GM23248 (cell line): ENCODE measurements around the gene STAT1. TPM values are rescaled to one million over a fixed set of nuclear protein-coding genes. Genes with fewer than 3 reads are reported as not detected.
A peak's percentile ranks its signal among the peaks of the same experiment; 100 is the strongest.

ENCODE experiments used
- DNase-seq: peaks from one replicate; pipeline ENCODE4 v3.0.0-alpha.2; 2015
- H2AFZ ChIP-seq: fragments of 200-600 bp; sonication (generic); 2 replicates; pipeline ENCODE4 v1.6.1; 2016; ENCODE audit warnings: antibody characterized with exemption
- H3F3A ChIP-seq: fragments of 200-600 bp; sonication (generic); 2 replicates; pipeline ENCODE4 v1.6.1; 2016; ENCODE audit warnings: mild to moderate bottlenecking, antibody characterized with exemption, mixed run types; ENCODE audit not compliant: insufficient read depth
- H3K27ac ChIP-seq: fragments of 200-600 bp; sonication (generic); 2 replicates; pipeline ENCODE4 v1.5.1; 2016; ENCODE audit warnings: mild to moderate bottlenecking
- H3K27me3 ChIP-seq: fragments of 200-600 bp; sonication (generic); replicated peaks from 2 replicates; pipeline ENCODE4 v1.6.1; 2016; ENCODE audit warnings: mild to moderate bottlenecking; ENCODE audit not compliant: insufficient read depth
- H3K36me3 ChIP-seq: fragments of 200-600 bp; sonication (generic); 2 replicates; pipeline ENCODE4 v1.6.1; 2016; ENCODE audit warnings: low read depth, mild to moderate bottlenecking
- H3K4me1 ChIP-seq: fragments of 200-600 bp; sonication (generic); 2 replicates; pipeline ENCODE4 v1.6.1; 2016; ENCODE audit warnings: mild to moderate bottlenecking; ENCODE audit not compliant: insufficient read depth
- H3K4me2 ChIP-seq: fragments of 200-600 bp; sonication (generic); one replicate; pipeline ENCODE4 v1.6.1; 2016; ENCODE audit warnings: mild to moderate bottlenecking; ENCODE audit not compliant: unreplicated experiment
- H3K4me3 ChIP-seq: fragments of 200-600 bp; sonication (generic); 2 replicates; pipeline ENCODE4 v1.5.1; 2016; ENCODE audit warnings: mild to moderate bottlenecking
- H3K79me2 ChIP-seq: fragments of 200-600 bp; sonication (generic); 2 replicates; pipeline ENCODE4 v1.6.1; 2016; ENCODE audit warnings: mild to moderate bottlenecking; ENCODE audit not compliant: insufficient read depth
- H3K9ac ChIP-seq: fragments of 200-600 bp; sonication (generic); 2 replicates; pipeline ENCODE4 v1.6.1; 2016; ENCODE audit warnings: mild to moderate bottlenecking
- H3K9me2 ChIP-seq: fragments of 200-600 bp; sonication (generic); 2 replicates; pipeline ENCODE4 v1.6.1; 2016; ENCODE audit warnings: mixed run types, mild to moderate bottlenecking, moderate library complexity; ENCODE audit not compliant: insufficient read depth
- H3K9me3 ChIP-seq: fragments of 200-600 bp; sonication (generic); one replicate; pipeline ENCODE4 v1.6.1; 2017; ENCODE audit warnings: low read depth
- H4K20me1 ChIP-seq: fragments of 200-600 bp; sonication (generic); 2 replicates; pipeline ENCODE4 v1.6.0; 2016; ENCODE audit not compliant: insufficient read depth
- EZH2 ChIP-seq: fragments of 200-600 bp; sonication (generic); IDR thresholded peaks from 2 replicates; pipeline ENCODE4 v1.6.1; 2018; ENCODE audit warnings: antibody characterized with exemption, mild to moderate bottlenecking; ENCODE audit not compliant: insufficient read depth, poor library complexity, severe bottlenecking
- EZH2phosphoT487 ChIP-seq: fragments of 200-600 bp; sonication (generic); IDR thresholded peaks from 2 replicates; pipeline ENCODE4 v1.6.1; 2018; ENCODE audit warnings: antibody characterized with exemption, moderate library complexity, mild to moderate bottlenecking, low read depth; ENCODE audit not compliant: insufficient read depth
- WGBS, 2 experiments: methylation state at CpG; one replicate each; pipeline ENCODE4 v1.1.6; 2015 to 2017; ENCODE audit warnings: low lambda C conversion rate in 2 of 2, low coverage in 1 of 2; ENCODE audit errors: missing lambda C conversion rate in 2 of 2; 5-methylcytosine and 5-hydroxymethylcytosine counted together
- in situ Hi-C: fragments of 300-500 bp; cut with MboI; formaldehyde crosslinking; loops from 2 replicates; pipeline ENCODE4 v1.15.0; 2020
- polyA plus RNA-seq: library from polyadenylated mRNA; unstranded; fragments of >200 nt; fragmentation: Nextera tagmentation; extraction: Ambion mirVana; gene quantifications from 2 replicates; pipeline ENCODE4 v1.2.1, GENCODE V29; 2016
- total RNA-seq: library from RNA; depleted of rRNA; stranded (reverse); fragments of >200 nt; shearing (Covaris generic); gene quantifications from 2 replicates; pipeline ENCODE4 v1.2.3, GENCODE V29; 2014

Gene STAT1
- total and polyA plus RNA-seq, 2 experiments from 2014 or later = 227 to 237 TPM

DNA sequence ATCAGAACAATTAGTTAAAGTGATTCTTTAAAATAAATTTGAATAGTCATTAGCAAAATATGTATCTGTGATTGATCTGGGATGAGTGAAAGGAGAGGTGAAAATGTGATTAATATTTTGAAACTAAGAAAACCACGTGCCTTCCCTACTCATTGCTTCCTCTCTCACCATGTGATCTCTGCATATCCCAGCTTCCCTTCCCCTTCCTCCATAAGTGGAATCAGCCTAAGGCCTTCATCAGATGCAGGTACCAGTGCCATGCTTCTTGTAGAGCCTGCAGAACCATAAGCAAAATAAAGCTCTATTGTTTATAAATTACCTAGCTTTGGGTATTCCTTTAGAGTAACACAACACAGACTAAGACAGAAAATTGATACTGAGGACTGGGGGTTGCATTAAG, 11.2 kb upstream of the STAT1 start:
- H3K4me2 ChIP-seq = no peak overlapping the region
- no peak overlapping the region for H3K27ac ChIP-seq
- H3K9me2 ChIP-seq = no peaks in the 10 kb centered on the region
- H3K4me1 ChIP-seq = peaks cover 17% of the 10 kb centered on the region
- DNase-seq = no peak
- no peaks in the 10 kb centered on the region for H4K20me1 ChIP-seq
- no peaks in the 10 kb centered on the region for H3K36me3 ChIP-seq
- H2AFZ ChIP-seq = no peak overlapping the region
- no peaks in the 10 kb centered on the region for H3K79me2 ChIP-seq
- no peak overlapping the region for H3K9ac ChIP-seq
- no peaks in the 10 kb centered on the region for H3K9me3 ChIP-seq
- no peaks in the 10 kb centered on the region for H3K27me3 ChIP-seq
- H3F3A ChIP-seq = peaks cover 15% of the 10 kb centered on the region
- 90 to 94% methylated on average over 1 of the region's 1 CpG for WGBS, 2 experiments
- no peak overlapping the region for H3K4me3 ChIP-seq
- in situ Hi-C loops = no loop called here
- TF ChIP-seq EZH2phosphoT487 (no peak), EZH2 (no peak)

DNA sequence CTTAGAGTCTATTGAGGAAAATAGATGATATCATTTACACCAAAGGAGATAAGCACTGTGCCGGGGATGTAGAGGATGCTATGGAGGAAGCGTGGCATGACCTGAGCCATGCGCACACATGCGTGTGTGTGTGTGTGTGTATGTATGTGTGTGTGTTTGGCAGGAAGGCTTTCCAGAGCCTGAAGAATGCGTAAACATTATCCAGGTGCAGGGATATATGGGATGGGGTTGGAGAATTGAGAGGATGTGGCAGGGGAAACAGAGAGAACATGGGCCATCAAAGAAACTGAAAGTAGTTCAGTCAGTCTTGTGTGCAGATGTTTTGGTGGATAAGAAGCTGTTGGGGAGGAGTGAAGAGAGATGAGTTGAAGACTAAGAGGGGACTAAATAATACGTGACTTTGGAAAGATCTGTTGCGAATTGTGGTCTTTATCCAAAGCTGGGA, 9.3 kb upstream of the STAT1 start:
- Histone ChIP-seq H3K9ac (no peak overlapping the region), H3K79me2 (no peaks in the 10 kb centered on the region), H3K27ac (no peak overlapping the region), H3K4me3 (no peak overlapping the region), H3K36me3 (no peaks in the 10 kb centered on the region), H3K9me3 (no peaks in the 10 kb centered on the region), H4K20me1 (no peaks in the 10 kb centered on the region), H3K9me2 (no peaks in the 10 kb centered on the region), H3K4me2 (no peak overlapping the region), H3K4me1 (peaks cover 17% of the 10 kb centered on the region), H2AFZ (peak overlapping the region; percentile 16; the same call in 1 of the 2 replicates), H3K27me3 (no peaks in the 10 kb centered on the region), H3F3A (peaks cover 15% of the 10 kb centered on the region)
- in situ Hi-C loops = no loop called here
- no peak for DNase-seq
- TF ChIP-seq EZH2phosphoT487 (no peak), EZH2 (no peak)
- 90 to 93% methylated on average over 7 of the region's 7 CpGs for WGBS, 2 experiments

DNA sequence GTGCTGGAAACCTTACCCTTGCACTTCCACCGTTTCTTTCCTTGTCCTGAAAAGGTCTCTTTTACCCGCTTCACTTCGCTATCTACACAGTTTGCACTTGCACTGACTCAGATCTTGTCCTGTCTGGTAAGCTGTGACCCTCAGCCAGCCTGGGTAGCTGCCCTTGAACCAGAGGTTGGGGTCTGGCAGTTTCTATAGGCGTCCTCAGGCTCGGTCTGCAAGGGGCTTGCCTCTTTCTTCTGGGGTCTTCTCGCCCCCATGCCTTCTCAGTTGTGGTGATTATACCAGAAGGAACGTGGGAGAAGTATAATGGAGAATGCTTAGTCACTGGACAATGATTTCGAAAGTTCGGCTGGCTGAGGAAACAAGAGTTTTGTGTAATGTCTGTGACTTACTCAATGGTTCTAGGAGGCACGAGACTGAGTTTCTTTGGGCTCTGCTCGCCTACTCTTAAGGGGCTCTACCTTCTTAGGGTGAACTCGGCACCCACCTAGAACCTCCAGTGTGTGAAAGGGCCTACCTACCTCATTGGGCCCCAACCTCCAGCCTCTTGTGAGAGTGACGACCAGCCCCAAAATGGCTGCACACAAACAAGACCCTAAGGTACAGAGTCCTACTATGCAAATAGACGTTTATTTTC, 6.9 kb upstream of the STAT1 start:
- H3K9me3 ChIP-seq = no peaks in the 10 kb centered on the region
- H3K9me2 ChIP-seq = no peaks in the 10 kb centered on the region
- WGBS, 2 experiments = 7 to 8% methylated on average over 14 of the region's 14 CpGs
- no peak for TF ChIP-seq EZH2
- no peak for TF ChIP-seq EZH2phosphoT487
- H4K20me1 ChIP-seq = no peaks in the 10 kb centered on the region
- H3K27me3 ChIP-seq = no peaks in the 10 kb centered on the region
- H3K4me1 ChIP-seq = peaks cover 17% of the 10 kb centered on the region
- peaks cover 15% of the 10 kb centered on the region for H3F3A ChIP-seq
- no peaks in the 10 kb centered on the region for H3K79me2 ChIP-seq
- in situ Hi-C loops = no loop called here
- H3K4me2 ChIP-seq = peak overlapping the region; percentile 93
- peak overlapping the region; percentile 84 for H3K4me3 ChIP-seq
- H3K9ac ChIP-seq = peak overlapping the region; percentile 96
- DNase-seq = peak; percentile 93
- H2AFZ ChIP-seq = peak overlapping the region; percentile 47
- H3K27ac ChIP-seq = peak overlapping the region; percentile 99
- no peaks in the 10 kb centered on the region for H3K36me3 ChIP-seq

DNA sequence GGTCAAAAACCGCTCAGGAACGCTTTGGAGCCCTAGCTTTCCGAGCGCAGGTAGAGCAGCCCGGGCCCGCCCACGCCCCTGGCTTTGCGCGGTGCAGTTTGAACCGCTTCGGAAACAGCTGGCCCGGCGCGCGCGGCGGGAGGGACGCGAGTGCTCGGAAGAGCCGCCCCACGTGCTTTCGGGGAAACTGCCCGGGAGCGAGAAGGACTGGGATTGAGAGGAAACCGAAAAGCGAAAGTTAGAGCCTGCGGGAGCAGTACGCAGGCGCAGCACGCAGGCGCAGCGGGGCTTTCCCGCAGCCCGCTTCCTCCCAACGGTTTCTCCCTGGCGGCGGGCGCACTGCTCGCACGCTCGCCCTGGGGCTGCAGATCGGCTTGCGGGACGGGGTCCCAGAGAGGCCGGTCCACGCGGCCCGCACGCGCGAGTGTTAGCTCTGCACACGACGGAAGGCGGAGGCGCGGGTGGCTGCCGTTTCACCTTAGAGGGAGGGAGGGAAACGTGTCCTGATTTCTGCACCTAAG, 6.3 kb upstream of the STAT1 start:
- DNase-seq = peak; percentile 98
- H3K27ac ChIP-seq = peak overlapping the region; percentile 99
- 1% methylated on average over 56 to 59 of the region's 59 CpGs for WGBS, 2 experiments
- in situ Hi-C loops = no loop called here
- H3K27me3 ChIP-seq = no peaks in the 10 kb centered on the region
- H3K36me3 ChIP-seq = no peaks in the 10 kb centered on the region
- no peaks in the 10 kb centered on the region for H3K9me2 ChIP-seq
- peak overlapping the region; percentile 47 for H2AFZ ChIP-seq
- no peaks in the 10 kb centered on the region for H3K9me3 ChIP-seq
- H3F3A ChIP-seq = peaks cover 15% of the 10 kb centered on the region
- H3K4me2 ChIP-seq = peak overlapping the region; percentile 93
- peak overlapping the region; percentile 84 for H3K4me3 ChIP-seq
- peak overlapping the region; percentile 96 for H3K9ac ChIP-seq
- TF ChIP-seq EZH2 = no peak
- H3K4me1 ChIP-seq = peaks cover 17% of the 10 kb centered on the region
- no peaks in the 10 kb centered on the region for H4K20me1 ChIP-seq
- H3K79me2 ChIP-seq = no peaks in the 10 kb centered on the region
